ENCODE results near the gene CLIC4.

Gene CLIC4

GRCh38 chr1:24865168-24865567 is 119.9 kb downstream of the CLIC4 start:
- no peak for DNase-seq (ENCODE audit: insufficient read length, low spot score)
- no peak for FAIRE-seq

GRCh38 chr1:24865587-24865986 is 120.3 kb downstream of the CLIC4 start:
- TF ChIP-seq CTCF (IDR thresholded peaks at IDR 0.05; ENCODE audit: insufficient read depth, missing control alignments), result no peak
- FAIRE-seq (no peak), DNase-seq (ENCODE audit: insufficient read length, low spot score) (no peak)

More at GRCh38 chr1:24865168-24865567, 119.9 kb downstream of the CLIC4 start:
- TF ChIP-seq CTCF (IDR thresholded peaks at IDR 0.05; ENCODE audit: insufficient read depth, missing control alignments), result no peak

- no peak for DNase-seq (ENCODE audit: insufficient read length, low spot score)
- no peak for TF ChIP-seq CTCF (IDR thresholded peaks at IDR 0.05; ENCODE audit: insufficient read depth, missing control alignments)
- no peak for FAIRE-seq
Observed at GRCh38 chr1:24866211-24867083, 121.2 kb downstream of the CLIC4 start.

GRCh38 chr1:24867084-24867870 is 122.0 kb downstream of the CLIC4 start:
- no peak for FAIRE-seq
- DNase-seq (ENCODE audit: insufficient read length, low spot score), result no peak
- no peak for TF ChIP-seq CTCF (IDR thresholded peaks at IDR 0.05; ENCODE audit: insufficient read depth, missing control alignments)

- DNase-seq (ENCODE audit: insufficient read length, low spot score) (no peak), FAIRE-seq (no peak)
- TF ChIP-seq CTCF (IDR thresholded peaks at IDR 0.05; ENCODE audit: insufficient read depth, missing control alignments), result no peak
Observed at GRCh38 chr1:24868016-24868875, 123.0 kb downstream of the CLIC4 start.

GRCh38 chr1:24870551-24871195 is 125.4 kb downstream of the CLIC4 start:
- FAIRE-seq (no peak), DNase-seq (ENCODE audit: insufficient read length, low spot score) (no peak)

More at GRCh38 chr1:24870551-24871195, 125.4 kb downstream of the CLIC4 start:
- no peak for TF ChIP-seq CTCF (IDR thresholded peaks at IDR 0.05; ENCODE audit: insufficient read depth, missing control alignments)
